ENCODE results near the gene EXOC2.
"Not testable (repeated sequence)": the region's sequence is repeated elsewhere in the genome, so short reads cannot be mapped to it uniquely, and the experiment has no call there.

EXOC2 gene

GRCh38 chr6:680251-680650 lies 12.7 kb downstream of the EXOC2 start:
- in situ Hi-C loops (cut with MboI; ENCODE audit: low sequenced_read_pairs): no loop called here
- Histone ChIP-seq H3K4me3 (no peak overlapping the region), H3K4me1 (peaks cover 30% of the 10 kb centered on the region)

GRCh38 chr6:679282-679681 lies 13.7 kb downstream of the EXOC2 start:
- Histone ChIP-seq H3K9me3 (no peaks in the 10 kb centered on the region), H3K4me1 (peaks cover 26% of the 10 kb centered on the region), H3K36me3 (replicated peaks) (no peaks in the 10 kb centered on the region; the same call in 1 of the 2 replicates), H3K27me3 (ENCODE audit: low read depth) (no peaks in the 10 kb centered on the region), H3K4me3 (no peak overlapping the region)
- in situ Hi-C loops (cut with MboI; ENCODE audit: low sequenced_read_pairs): no loop called here
- no peak for DNase-seq (ENCODE audit: low spot score in 2 of 2)

More at GRCh38 chr6:680251-680650, 12.7 kb downstream of the EXOC2 start:
- no peak for DNase-seq (ENCODE audit: low spot score in 2 of 2)
- Histone ChIP-seq H3K9me3 (no peaks in the 10 kb centered on the region), H3K36me3 (replicated peaks) (no peaks in the 10 kb centered on the region; the same call in 1 of the 2 replicates), H3K27me3 (ENCODE audit: low read depth) (no peaks in the 10 kb centered on the region)

- no peaks in the 10 kb centered on the region for H3K27me3 ChIP-seq (ENCODE audit: low read depth)
- H3K4me3 ChIP-seq: no peak overlapping the region
- H3K36me3 ChIP-seq (replicated peaks): no peaks in the 10 kb centered on the region; the same call in 1 of the 2 replicates
- H3K4me1 ChIP-seq: peaks cover 23% of the 10 kb centered on the region
- no peaks in the 10 kb centered on the region for H3K9me3 ChIP-seq
- in situ Hi-C loops (cut with MboI; ENCODE audit: low sequenced_read_pairs): no loop called here
- DNase-seq (ENCODE audit: low spot score in 2 of 2): no peak
Observed at GRCh38 chr6:678520-678919, 14.4 kb downstream of the EXOC2 start.

GRCh38 chr6:677919-678318 lies 15.0 kb downstream of the EXOC2 start:
- Histone ChIP-seq H3K36me3 (replicated peaks) (no peaks in the 10 kb centered on the region; the same call in 1 of the 2 replicates), H3K27me3 (ENCODE audit: low read depth) (no peaks in the 10 kb centered on the region), H3K9me3 (no peaks in the 10 kb centered on the region), H3K4me3 (no peak overlapping the region), H3K4me1 (peaks cover 17% of the 10 kb centered on the region)
- no peak for DNase-seq (ENCODE audit: low spot score in 2 of 2)
- in situ Hi-C loops (cut with MboI; ENCODE audit: low sequenced_read_pairs): no loop called here

DNA sequence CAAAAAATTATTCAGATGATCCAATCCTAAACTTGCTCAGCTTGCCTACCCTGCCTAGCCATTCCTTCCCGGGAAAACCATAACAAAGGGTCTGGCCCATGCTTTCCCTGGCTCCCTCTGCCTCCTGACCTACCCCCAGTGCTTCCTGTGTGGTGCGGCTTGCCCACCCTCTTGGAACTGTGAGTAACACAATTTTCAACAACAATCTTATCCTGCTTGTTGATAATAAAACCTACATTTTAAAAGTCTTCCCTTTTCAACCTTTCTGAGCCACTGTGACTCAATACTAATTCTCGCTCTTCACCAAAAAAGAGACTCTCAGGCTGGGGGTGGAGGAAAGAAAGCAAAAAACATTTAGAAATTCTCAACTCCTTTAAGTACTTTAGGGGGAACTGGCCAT lies 18.0 kb downstream of the EXOC2 start:
- in situ Hi-C loops (cut with MboI; ENCODE audit: low sequenced_read_pairs): no loop called here
- Histone ChIP-seq H3K36me3 (replicated peaks) (no peaks in the 10 kb centered on the region; the same call in 1 of the 2 replicates), H3K9me3 (no peaks in the 10 kb centered on the region), H3K4me3 (no peak overlapping the region), H3K27me3 (ENCODE audit: low read depth) (no peaks in the 10 kb centered on the region), H3K4me1 (peaks cover under 1% of the 10 kb centered on the region; the same call in 1 of the 2 replicates)
- no peak for DNase-seq (ENCODE audit: low spot score in 2 of 2)

GRCh38 chr6:674406-674805 lies 18.5 kb downstream of the EXOC2 start:
- in situ Hi-C loops (cut with MboI; ENCODE audit: low sequenced_read_pairs): no loop called here
- no peaks in the 10 kb centered on the region for H3K36me3 ChIP-seq (replicated peaks)
- H3K4me1 ChIP-seq: no peaks in the 10 kb centered on the region
- no peak overlapping the region for H3K4me3 ChIP-seq
- H3K27me3 ChIP-seq (ENCODE audit: low read depth): no peaks in the 10 kb centered on the region
- H3K9me3 ChIP-seq: no peaks in the 10 kb centered on the region
- DNase-seq (ENCODE audit: low spot score in 2 of 2): no peak

DNA sequence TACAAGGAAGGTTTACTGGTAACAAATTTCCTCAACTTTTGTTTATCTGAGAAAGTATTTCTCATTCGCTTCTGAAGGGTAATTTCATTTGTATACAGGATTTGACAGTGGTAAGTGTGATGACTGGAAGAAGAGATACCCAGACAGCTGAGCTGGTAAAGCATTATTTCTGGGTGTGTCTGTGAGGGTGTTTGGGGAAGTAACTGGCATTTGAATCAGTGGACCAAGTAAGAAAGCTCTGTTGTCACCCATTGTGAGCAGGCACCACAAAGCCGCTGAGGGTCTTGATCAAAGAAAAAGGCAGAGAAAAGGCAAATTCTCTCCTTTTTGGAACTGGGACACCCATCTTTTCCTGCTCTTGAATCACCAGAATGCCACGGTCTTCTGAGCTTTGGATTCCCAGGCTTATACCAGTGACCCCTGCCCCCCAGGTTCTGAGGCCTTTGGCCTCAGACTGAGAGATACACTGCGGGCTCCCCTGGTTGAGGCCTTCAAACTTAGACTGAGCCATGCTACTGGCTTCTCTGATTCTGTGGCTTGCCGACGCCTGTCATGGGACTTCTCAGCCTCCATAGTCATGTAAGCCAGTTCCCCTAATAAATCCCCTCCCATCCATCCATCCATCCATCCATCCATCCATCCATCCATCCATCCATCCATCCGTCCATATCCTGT lies 25.5 kb downstream of the EXOC2 start:
- Histone ChIP-seq H3K9me3 (peaks cover 4% of the 10 kb centered on the region), H3K4me1 (no peaks in the 10 kb centered on the region), H3K36me3 (replicated peaks) (no peaks in the 10 kb centered on the region; the same call in 1 of the 2 replicates), H3K27me3 (ENCODE audit: low read depth) (no peaks in the 10 kb centered on the region), H3K4me3 (no peak overlapping the region)
- DNase-seq (ENCODE audit: low spot score in 2 of 2): no peak
- in situ Hi-C loops (cut with MboI; ENCODE audit: low sequenced_read_pairs): no loop called here

- H3K9me3 ChIP-seq: peaks cover 4% of the 10 kb centered on the region
- no peaks in the 10 kb centered on the region for H3K27me3 ChIP-seq (ENCODE audit: low read depth)
- H3K4me3 ChIP-seq: no peak overlapping the region
- in situ Hi-C loops (cut with MboI; ENCODE audit: low sequenced_read_pairs): no loop called here
- no peak for DNase-seq (ENCODE audit: low spot score in 2 of 2)
- H3K36me3 ChIP-seq (replicated peaks): no peaks in the 10 kb centered on the region; the same call in 1 of the 2 replicates
- peaks cover 7% of the 10 kb centered on the region; the same call in 1 of the 2 replicates for H3K4me1 ChIP-seq
Observed at GRCh38 chr6:665403-666267, 27.3 kb downstream of the EXOC2 start.

DNA sequence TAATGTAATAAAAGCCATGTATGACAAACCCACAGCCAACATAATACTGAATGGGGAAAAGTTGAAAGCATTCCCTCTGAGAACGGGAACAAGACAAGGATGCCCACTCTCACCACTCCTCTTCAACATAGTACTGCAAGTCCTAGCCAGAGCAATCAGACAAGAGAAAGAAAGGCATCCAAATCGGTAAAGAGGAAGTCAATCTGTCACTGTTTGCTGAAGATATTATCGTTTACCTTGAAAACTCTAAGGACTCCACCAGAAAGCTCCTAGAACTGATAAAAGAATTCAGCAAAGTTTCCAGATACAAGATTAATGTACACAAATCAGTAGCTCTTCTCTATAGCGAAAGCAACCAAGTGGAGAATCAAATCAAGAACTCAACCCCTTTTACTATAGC lies 29.2 kb downstream of the EXOC2 start:
- H3K9me3 ChIP-seq; H3K27me3 ChIP-seq (ENCODE audit: low read depth); H3K4me3 ChIP-seq; in situ Hi-C loops (cut with MboI; ENCODE audit: low sequenced_read_pairs); DNase-seq (ENCODE audit: low spot score in 2 of 2); H3K36me3 ChIP-seq (replicated peaks): not testable (repeated sequence)
- H3K4me1 ChIP-seq: peaks cover 23% of the 10 kb centered on the region

GRCh38 chr6:659716-660581 lies 33.0 kb downstream of the EXOC2 start:
- no peaks in the 10 kb centered on the region for H3K27me3 ChIP-seq (ENCODE audit: low read depth)
- peak in 1 of 2 experiments; percentile 75 for DNase-seq (ENCODE audit: low spot score in 2 of 2)
- in situ Hi-C loops (cut with MboI; ENCODE audit: low sequenced_read_pairs): no loop called here
- H3K4me3 ChIP-seq: no peak overlapping the region
- H3K4me1 ChIP-seq: peaks cover 46% of the 10 kb centered on the region
- peaks cover 4% of the 10 kb centered on the region for H3K9me3 ChIP-seq
- H3K36me3 ChIP-seq (replicated peaks): no peaks in the 10 kb centered on the region

- Histone ChIP-seq H3K27me3 (ENCODE audit: low read depth) (no peaks in the 10 kb centered on the region), H3K4me3 (no peak overlapping the region), H3K9me3 (no peaks in the 10 kb centered on the region), H3K4me1 (peaks cover 51% of the 10 kb centered on the region), H3K36me3 (replicated peaks) (peaks cover 4% of the 10 kb centered on the region)
- DNase-seq (ENCODE audit: low spot score in 2 of 2): no peak
- in situ Hi-C loops (cut with MboI; ENCODE audit: low sequenced_read_pairs): no loop called here
Observed at GRCh38 chr6:658244-658643, 34.7 kb downstream of the EXOC2 start.

- Histone ChIP-seq H3K4me1 (peaks cover 51% of the 10 kb centered on the region), H3K9me3 (no peaks in the 10 kb centered on the region), H3K36me3 (replicated peaks) (peaks cover 5% of the 10 kb centered on the region), H3K4me3 (no peak overlapping the region), H3K27me3 (ENCODE audit: low read depth) (no peaks in the 10 kb centered on the region)
- no peak for DNase-seq (ENCODE audit: low spot score in 2 of 2)
- in situ Hi-C loops (cut with MboI; ENCODE audit: low sequenced_read_pairs): no loop called here
Observed at GRCh38 chr6:657743-658142, 35.2 kb downstream of the EXOC2 start.

GRCh38 chr6:656460-657252 lies 36.3 kb downstream of the EXOC2 start, which contains the start of gene HUS1B:
HUS1B (minus strand) TSS chr6:657100; CDS start chr6:656944, 156 bp downstream.
- no peak within 1 kb of the TSS for H3K4me3 ChIP-seq
- peaks cover 47% of the 10 kb centered on the region for H3K4me1 ChIP-seq
- no peak for DNase-seq (ENCODE audit: low spot score in 2 of 2)
- no peaks in the 10 kb centered on the region for H3K9me3 ChIP-seq
- no peaks in the 10 kb centered on the region for H3K27me3 ChIP-seq (ENCODE audit: low read depth)
- peaks cover 5% of the 10 kb centered on the region for H3K36me3 ChIP-seq (replicated peaks)
- in situ Hi-C loops (cut with MboI; ENCODE audit: low sequenced_read_pairs): no loop called here
